IPS-18c (cell line): ENCODE measurements around the gene NAT10.
"Not testable (repeated sequence)": the region's sequence is repeated elsewhere in the genome, so short reads cannot be mapped to it uniquely, and the experiment has no call there.

Source experiments
- H3K4me3 ChIP-seq: 2 replicates; pipeline ENCODE4 v1.7.0; 2013; ENCODE audit warnings: low read depth, mild to moderate bottlenecking, low read length, moderate library complexity; ENCODE audit not compliant: insufficient read depth
- H3K9me3 ChIP-seq: one replicate; pipeline ENCODE4 v1.6.1; 2013; ENCODE audit warnings: mild to moderate bottlenecking, low read length, moderate library complexity; ENCODE audit not compliant: control insufficient read depth, insufficient read depth

NAT10 gene

DNA sequence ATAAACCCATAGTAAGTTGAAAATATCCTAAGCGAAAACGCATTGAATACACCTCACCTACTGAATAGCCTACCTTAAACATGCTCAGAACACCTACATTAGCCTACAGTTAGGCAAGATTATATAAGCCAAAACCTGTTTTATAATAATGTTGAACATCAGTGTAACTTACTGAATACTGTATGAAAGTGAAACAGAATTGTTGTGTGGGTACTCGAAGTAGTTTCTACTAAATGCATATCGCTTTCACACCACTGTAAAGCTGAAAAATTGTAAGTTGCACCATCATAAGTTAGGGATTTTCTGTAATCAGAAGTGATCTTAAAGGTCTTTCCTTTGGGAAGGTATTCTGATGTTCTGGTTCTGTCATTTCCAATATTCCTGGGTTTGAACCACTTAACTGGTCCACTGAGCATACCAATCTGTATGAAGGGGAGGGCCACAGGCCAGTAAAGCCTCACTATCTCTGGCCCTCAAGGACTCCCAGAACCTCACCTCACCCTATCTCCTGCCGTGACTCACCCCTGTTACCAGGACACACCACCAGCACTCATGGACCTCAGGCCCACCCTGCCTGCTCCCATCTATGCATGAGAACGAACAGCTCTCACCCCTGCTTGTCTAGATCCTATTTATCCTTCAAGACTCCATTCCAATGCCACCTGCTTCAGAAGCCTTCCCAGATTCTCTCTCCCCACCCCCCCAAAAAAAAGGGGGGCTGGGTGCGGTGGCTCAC is 70.0 kb downstream of the NAT10 start:
- no peak overlapping the region for H3K4me3 ChIP-seq
- H3K9me3 ChIP-seq: peaks cover 2% of the 10 kb centered on the region

DNA sequence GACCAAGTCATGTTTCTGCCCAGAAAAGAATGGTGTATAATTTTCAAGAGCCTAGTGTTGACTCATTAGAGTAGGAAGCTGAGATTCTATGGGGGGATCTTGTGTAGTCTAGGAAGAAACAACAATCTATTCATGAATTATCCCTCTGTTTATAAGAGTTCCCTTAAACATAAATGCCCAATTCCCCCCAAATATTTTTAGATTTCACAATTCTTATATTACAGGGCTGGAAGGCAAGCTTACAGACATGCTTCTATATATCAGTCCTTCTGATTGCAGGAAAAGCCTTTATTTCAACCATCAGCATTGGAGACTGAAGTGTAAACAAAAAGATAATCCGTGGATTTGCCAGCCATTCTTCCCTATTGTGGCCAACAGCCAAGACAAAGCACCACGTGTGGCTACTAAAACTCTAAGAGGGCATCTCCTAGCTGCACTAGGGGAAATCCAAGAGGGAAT is 71.4 kb downstream of the NAT10 start:
- H3K4me3 ChIP-seq: no peak overlapping the region
- peaks cover 2% of the 10 kb centered on the region for H3K9me3 ChIP-seq

GRCh38 chr11:34178209-34178821 is 72.9 kb downstream of the NAT10 start:
- Histone ChIP-seq H3K9me3 (peaks cover 2% of the 10 kb centered on the region), H3K4me3 (no peak overlapping the region)

- peaks cover 2% of the 10 kb centered on the region for H3K9me3 ChIP-seq
Measured at GRCh38 chr11:34179026-34179675, 73.7 kb downstream of the NAT10 start.

DNA sequence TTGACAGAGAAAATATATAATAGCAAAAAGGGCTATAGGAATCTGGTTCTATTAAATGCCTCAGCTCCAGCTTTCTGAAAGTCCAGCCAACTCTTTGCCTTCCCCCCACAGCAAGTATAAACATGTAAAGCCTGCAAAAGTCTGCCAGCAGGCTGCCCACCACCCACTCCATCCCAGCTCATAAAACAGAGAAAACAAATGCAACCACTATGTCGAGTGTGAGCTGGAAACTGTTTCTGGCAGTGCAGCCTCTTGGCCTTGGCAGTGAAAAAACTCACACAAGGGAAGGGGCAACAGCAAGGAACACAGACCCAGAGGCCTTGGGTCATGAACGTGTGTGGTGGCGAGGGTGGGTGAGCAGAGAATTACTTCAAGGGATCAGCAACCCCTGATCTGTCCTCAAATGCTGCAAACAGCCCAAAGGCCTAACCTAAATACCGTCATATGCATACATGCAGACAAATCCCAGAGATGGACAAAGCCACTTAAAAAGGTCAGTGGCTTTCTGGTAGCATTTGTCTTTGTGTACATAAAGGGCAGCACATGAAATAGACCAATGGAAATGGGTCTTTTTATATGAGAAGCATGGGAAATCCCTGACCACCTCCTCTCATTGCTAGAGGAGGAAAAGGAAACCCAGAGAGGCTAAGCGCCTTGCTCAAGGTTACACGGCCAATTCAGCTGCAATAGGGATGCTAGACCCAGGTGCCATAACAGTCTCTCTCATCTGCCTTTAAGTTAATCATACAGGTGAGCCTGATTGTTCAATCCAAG is 74.8 kb downstream of the NAT10 start:
- Histone ChIP-seq H3K4me3 (no peak overlapping the region), H3K9me3 (peaks cover 2% of the 10 kb centered on the region)

More at GRCh38 chr11:34179026-34179675, 73.7 kb downstream of the NAT10 start:
- H3K4me3 ChIP-seq: no peak overlapping the region

DNA sequence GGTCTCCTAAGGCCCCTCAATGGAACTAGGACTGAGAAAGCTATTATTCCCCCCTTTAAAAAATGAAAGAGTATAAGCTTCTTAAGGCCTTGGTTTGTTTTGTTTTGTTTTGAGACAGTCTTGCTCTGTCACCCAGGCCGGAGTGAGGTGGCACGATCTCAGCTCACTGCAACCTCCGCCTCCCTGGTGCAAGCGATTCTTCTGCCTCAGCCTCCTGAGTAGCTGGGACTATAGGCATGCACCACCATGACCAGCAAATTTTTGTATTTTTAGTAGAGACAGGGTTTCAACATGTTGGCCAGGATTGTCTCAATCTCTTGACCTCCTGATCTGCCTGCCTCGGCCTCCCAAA is 75.4 kb downstream of the NAT10 start:
- H3K4me3 ChIP-seq, H3K9me3 ChIP-seq: not testable (repeated sequence)

DNA sequence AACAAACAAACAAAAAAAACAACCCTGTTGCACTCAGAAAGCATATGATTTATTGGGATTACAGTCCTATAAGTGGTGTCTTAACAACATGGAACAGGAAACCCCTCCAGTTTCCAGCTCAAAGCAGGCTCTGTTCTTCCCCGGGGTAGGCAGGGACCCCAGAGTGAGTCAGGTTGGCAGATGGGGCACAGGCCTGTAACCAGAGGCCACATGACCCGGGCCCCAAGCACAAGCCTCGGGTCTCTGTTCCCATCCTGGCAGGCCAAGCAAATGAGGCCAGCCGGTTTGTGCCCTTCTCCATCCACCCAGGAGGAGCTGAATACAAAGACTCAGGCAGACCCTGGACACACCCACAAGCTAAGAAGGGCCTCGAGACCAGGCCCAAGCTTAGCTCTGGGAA is 75.8 kb downstream of the NAT10 start:
- H3K9me3 ChIP-seq: peaks cover 2% of the 10 kb centered on the region
- no peak overlapping the region for H3K4me3 ChIP-seq

DNA sequence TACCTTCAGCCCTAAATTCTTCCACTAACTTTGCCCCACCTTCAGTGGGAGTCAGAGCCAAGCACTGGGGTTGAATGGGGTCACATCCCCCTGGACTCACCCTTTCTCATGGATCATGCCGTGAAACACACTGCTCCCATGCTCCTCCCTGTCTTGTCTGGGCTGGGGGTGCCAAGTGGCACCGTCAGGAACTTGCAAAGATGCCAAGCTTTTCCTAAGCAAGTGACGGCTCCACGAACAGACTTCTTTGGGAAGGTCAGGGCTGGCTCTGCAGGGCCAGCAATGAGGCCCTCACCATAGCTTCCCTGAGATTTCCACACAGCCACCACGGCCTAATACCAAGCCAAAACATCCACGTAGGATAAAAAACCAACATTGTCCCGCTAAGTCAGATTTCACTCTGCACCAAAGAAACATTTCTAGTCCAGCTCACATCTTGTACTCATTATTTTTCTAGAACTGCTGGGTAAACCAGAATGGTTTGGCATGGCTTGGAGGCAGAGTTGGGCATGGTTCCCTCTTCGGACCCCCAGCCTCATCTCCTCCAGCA is 76.5 kb downstream of the NAT10 start:
- H3K9me3 ChIP-seq: peaks cover 2% of the 10 kb centered on the region
- H3K4me3 ChIP-seq: no peak overlapping the region

DNA sequence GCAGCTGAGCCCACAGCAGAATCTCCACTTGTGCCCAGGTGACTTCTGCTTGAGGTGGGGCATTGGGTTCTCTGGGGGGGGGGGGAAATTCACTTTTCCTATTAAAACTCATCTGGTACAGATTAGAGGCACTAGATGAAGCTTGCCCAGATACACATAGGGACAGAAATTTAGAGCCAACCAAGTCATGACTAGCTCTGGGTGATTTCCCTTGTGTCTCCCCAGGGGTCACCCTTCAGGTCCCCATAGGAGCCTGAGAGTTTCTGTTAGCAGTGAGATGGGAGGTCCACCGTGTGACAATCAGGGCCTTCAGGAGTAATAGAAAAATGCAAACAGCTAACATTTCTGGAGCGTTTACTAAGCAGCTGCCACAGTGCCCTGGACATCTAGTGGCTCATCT is 77.0 kb downstream of the NAT10 start:
- no peak overlapping the region for H3K4me3 ChIP-seq
- H3K9me3 ChIP-seq: peaks cover 2% of the 10 kb centered on the region

GRCh38 chr11:34182921-34183685 is 77.7 kb downstream of the NAT10 start:
- Histone ChIP-seq H3K9me3 (peaks cover 2% of the 10 kb centered on the region), H3K4me3 (no peak overlapping the region)

- Histone ChIP-seq H3K4me3 (no peak overlapping the region), H3K9me3 (no peaks in the 10 kb centered on the region)
Measured at GRCh38 chr11:34183848-34184391, 78.5 kb downstream of the NAT10 start.

DNA sequence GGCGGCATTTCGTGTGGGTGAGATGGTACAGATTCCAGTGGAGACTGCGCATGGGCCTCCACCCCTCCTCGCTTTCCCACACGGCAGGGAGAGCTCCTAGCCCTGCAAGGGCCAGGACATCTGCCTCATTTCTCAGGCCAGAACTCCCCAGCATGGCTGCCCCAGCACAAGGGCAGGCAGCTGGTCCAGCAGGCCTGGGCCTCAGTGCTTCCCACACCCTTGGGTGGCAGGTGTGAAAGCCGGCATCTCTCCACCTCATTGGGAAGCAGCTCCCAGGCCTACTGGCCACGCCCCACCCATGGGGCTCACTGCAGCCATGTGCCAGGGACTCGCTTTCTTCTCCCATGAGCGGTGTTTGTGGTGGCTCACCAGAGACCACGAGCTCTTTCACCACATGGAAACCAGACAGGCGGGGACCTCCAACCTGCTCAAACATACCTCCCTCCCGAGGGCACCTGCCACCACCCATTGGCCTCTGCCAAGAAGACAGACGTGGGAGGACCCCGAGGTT is 79.1 kb downstream of the NAT10 start:
- Histone ChIP-seq H3K9me3 (no peaks in the 10 kb centered on the region), H3K4me3 (no peak overlapping the region)

- H3K4me3 ChIP-seq: no peak overlapping the region
- H3K9me3 ChIP-seq: no peaks in the 10 kb centered on the region
Measured at GRCh38 chr11:34185926-34186841, 80.8 kb downstream of the NAT10 start.

GRCh38 chr11:34188181-34188580 is 82.8 kb downstream of the NAT10 start:
- no peak overlapping the region for H3K4me3 ChIP-seq
- no peaks in the 10 kb centered on the region for H3K9me3 ChIP-seq

DNA sequence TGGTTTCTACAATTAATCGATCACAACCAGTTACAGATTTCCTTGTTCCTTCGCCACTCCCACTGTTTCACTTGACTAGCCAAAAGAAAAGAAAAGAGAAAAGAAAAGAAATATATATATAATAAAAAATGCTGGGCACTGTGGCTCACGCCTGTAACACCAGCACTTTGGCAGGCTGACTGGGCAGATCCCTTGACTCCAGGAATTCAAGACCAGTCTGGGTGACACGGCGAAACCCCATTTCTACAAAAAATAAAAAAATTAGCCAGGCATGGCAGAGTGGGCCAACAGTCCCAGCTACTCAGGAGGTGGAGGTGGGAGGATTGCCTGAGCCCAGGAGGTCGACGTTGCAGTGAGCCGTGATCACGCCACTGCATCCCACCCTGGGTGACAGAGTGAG is 83.8 kb downstream of the NAT10 start:
- Histone ChIP-seq H3K9me3 (no peaks in the 10 kb centered on the region), H3K4me3 (no peak overlapping the region)
